Activated B cell treated with CpG ODN at 0.5 μM for 24 hours (primary cell): Measurements from ENCODE around the gene CCDC34. TPM values are rescaled to one million over a fixed set of nuclear protein-coding genes. Genes with fewer than 3 reads are reported as not detected.

ENCODE experiments used
- ATAC-seq: fragments of 200-7000 bp; cut with Tn5 transposase; one replicate; pipeline ENCODE4 v1.10.0; 2021; ENCODE audit warnings: low read depth, mild to moderate bottlenecking, moderate library complexity
- CTCF ChIA-PET: fragments of 350-600 bp; sonication (Branson Sonifier 250); formaldehyde crosslinking; loops from one replicate; lab custom pipeline; 2021; ENCODE audit warnings: antibody characterized with exemption; lab: Charles Lee
- POLR2A ChIA-PET: fragments of 350-600 bp; sonication (Branson Sonifier 250); formaldehyde crosslinking; loops from one replicate; lab custom pipeline; 2021; ENCODE audit warnings: antibody characterized with exemption; lab: Charles Lee
- DNase-seq: peaks from one replicate; pipeline ENCODE4 v3.0.0; 2022
- H3K27ac Mint-ChIP-seq: one replicate; pipeline ENCODE4 v1.8.0; 2020; ENCODE audit warnings: mixed read lengths
- H3K27me3 Mint-ChIP-seq: one replicate; pipeline ENCODE4 v1.8.0; 2021; ENCODE audit warnings: mixed read lengths
- H3K36me3 Mint-ChIP-seq: one replicate; pipeline ENCODE4 v1.8.0; 2021; ENCODE audit warnings: low read depth, mixed read lengths
- H3K4me1 Mint-ChIP-seq: one replicate; pipeline ENCODE4 v1.8.0; 2021; ENCODE audit warnings: mixed read lengths
- H3K4me3 Mint-ChIP-seq: one replicate; pipeline ENCODE4 v1.8.0; 2020; ENCODE audit warnings: mild to moderate bottlenecking, mixed read lengths
- H3K9me3 Mint-ChIP-seq: one replicate; pipeline ENCODE4 v1.8.0; 2020; ENCODE audit warnings: mixed read lengths
- CTCF ChIP-seq: fragments of 200-600 bp; IDR thresholded peaks from one replicate; pipeline ENCODE4 v1.8.0; 2022; ENCODE audit warnings: antibody characterized with exemption, mild to moderate bottlenecking
- intact Hi-C: fragments of 100-400 bp; cut with micrococcal nuclease; formaldehyde crosslinking; loops from one replicate; pipeline ENCODE4 v1.15.1; 2024
- total RNA-seq: library from RNA; stranded (reverse); gene quantifications from 2 replicates; pipeline ENCODE4 v1.2.3, GENCODE V29; 2022

Gene CCDC34
- total RNA-seq, 1 donor from 2014 or later, result 3.7 TPM

GRCh38 chr11:27367881-27368280, 4.9 kb upstream of the CCDC34 start:
- no peak for TF ChIP-seq CTCF
- ChIA-PET POLR2A (no interaction called here), CTCF (no interaction called here)
- ATAC-seq, result no peak
- Mint-ChIP-seq H3K36me3 (peaks cover under 1% of the 10 kb centered on the region), H3K9me3 (no peaks in the 10 kb centered on the region), H3K4me1 (peaks cover 10% of the 10 kb centered on the region), H3K27ac (no peak overlapping the region), H3K27me3 (no peaks in the 10 kb centered on the region), H3K4me3 (no peak overlapping the region)
- intact Hi-C loops, result loop anchor here (10.0 kb wide), 1 partner anchor 183 kb away; no protein-coding TSS in a partner anchor
- no peak for DNase-seq

- Mint-ChIP-seq H3K4me1 (peaks cover 20% of the 10 kb centered on the region), H3K36me3 (peaks cover 2% of the 10 kb centered on the region), H3K27ac (peak overlapping the region; percentile 64), H3K27me3 (no peaks in the 10 kb centered on the region), H3K9me3 (no peaks in the 10 kb centered on the region), H3K4me3 (peak overlapping the region; percentile 95)
- no peak for DNase-seq
- ChIA-PET POLR2A (interaction anchor here (0.9 kb wide), 1 partner anchor 143 kb away, joined by 4 read pairs; the partner anchor contains the start of gene LIN7C), CTCF (no interaction called here)
- no peak for TF ChIP-seq CTCF
- intact Hi-C loops, result loop anchor here (1.0 to 10.0 kb wide), 5 partner anchors 109 to 745 kb away; partner anchors contain the start of genes KIF18A, LGR4, LIN7C and METTL15
- ATAC-seq, result no peak
These were observed 632 bp upstream of the CCDC34 start for GRCh38 chr11:27363576-27364117.

GRCh38 chr11:27361649-27362431, 1.2 kb downstream of the CCDC34 start:
- no peak for TF ChIP-seq CTCF
- Mint-ChIP-seq H3K36me3 (peaks cover 2% of the 10 kb centered on the region), H3K27me3 (no peaks in the 10 kb centered on the region), H3K27ac (no peak overlapping the region), H3K9me3 (no peaks in the 10 kb centered on the region), H3K4me3 (peak overlapping the region; percentile 95), H3K4me1 (peaks cover 20% of the 10 kb centered on the region)
- ChIA-PET POLR2A (no interaction called here), CTCF (no interaction called here)
- no peak for ATAC-seq
- intact Hi-C loops, result loop anchor here (10.0 kb wide), 1 partner anchor 177 kb away; no protein-coding TSS in a partner anchor
- no peak for DNase-seq

DNA sequence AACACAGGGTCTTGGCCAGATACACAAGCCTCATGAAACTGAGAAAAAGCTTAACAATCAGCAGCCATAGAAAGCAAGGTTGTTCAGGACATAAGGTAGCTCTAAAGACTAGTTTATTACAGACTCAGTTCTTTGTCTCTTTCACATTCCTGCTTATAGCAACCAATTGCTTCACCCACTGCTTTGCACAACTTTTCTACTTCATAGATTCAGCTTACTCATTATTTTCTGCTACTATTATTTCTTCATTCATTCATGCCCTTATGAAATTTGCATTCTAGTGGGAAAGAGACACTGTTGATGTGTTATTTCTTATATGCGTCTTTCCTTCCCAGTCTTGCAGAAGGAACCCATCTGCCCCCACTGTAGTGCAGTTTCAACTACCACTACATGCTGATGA, 4.7 kb downstream of the CCDC34 start:
- TF ChIP-seq CTCF, result no peak
- POLR2A ChIA-PET, result no interaction called here
- H3K4me3 Mint-ChIP-seq, result no peak overlapping the region
- H3K9me3 Mint-ChIP-seq, result no peaks in the 10 kb centered on the region
- DNase-seq (no peak), ATAC-seq (no peak)
- no peaks in the 10 kb centered on the region for H3K27me3 Mint-ChIP-seq
- intact Hi-C loops, result no loop called here
- peaks cover 2% of the 10 kb centered on the region for H3K36me3 Mint-ChIP-seq
- peaks cover 13% of the 10 kb centered on the region for H3K4me1 Mint-ChIP-seq
- CTCF ChIA-PET, result no interaction called here
- no peak overlapping the region for H3K27ac Mint-ChIP-seq

DNA sequence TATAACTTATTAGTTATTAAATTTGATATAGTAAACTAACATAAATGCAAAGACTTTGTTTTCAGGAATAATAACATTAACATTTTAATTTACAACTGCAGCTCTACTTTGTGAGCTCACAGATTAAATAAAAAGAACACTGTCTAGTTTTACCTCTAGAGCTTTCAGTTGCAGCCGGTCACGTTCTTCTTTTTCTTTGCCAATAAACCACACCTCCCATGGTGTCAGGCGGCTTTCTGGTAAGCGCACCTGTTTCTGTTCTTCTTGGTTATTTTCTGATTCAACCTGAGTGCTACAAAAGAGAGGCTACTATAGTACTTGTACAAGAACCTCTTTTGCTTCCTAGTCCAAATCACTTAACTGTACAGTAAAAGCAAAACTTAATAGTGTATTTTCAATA, 5.8 kb downstream of the CCDC34 start:
- TF ChIP-seq CTCF, result no peak
- no peak for DNase-seq
- Mint-ChIP-seq H3K9me3 (no peaks in the 10 kb centered on the region), H3K4me1 (peaks cover 4% of the 10 kb centered on the region), H3K27ac (no peak overlapping the region), H3K36me3 (no peaks in the 10 kb centered on the region), H3K4me3 (no peak overlapping the region), H3K27me3 (no peaks in the 10 kb centered on the region)
- no peak for ATAC-seq
- intact Hi-C loops, result no loop called here
- ChIA-PET POLR2A (no interaction called here), CTCF (no interaction called here)
